Urinary bladder (tissue), 4 donors: ENCODE data around the gene TSPY1. TPM values are rescaled to one million over a fixed set of nuclear protein-coding genes. Genes with fewer than 3 reads are reported as not detected.
"Not testable (repeated sequence)": the region's sequence is repeated elsewhere in the genome, so short reads cannot be mapped to it uniquely, and the experiment has no call there.

ENCODE experiments used
- DNase-seq: peaks from one replicate; pipeline ENCODE4 v3.0.0-alpha.2; 2015; ENCODE audit errors: extremely low spot score
- H3K27ac ChIP-seq: one replicate; pipeline ENCODE4 v1.5.1; 2013; ENCODE audit warnings: low read depth, mild to moderate bottlenecking, moderate library complexity
- H3K36me3 ChIP-seq: one replicate; pipeline ENCODE4 v1.6.1; 2013; ENCODE audit warnings: mild to moderate bottlenecking, moderate library complexity; ENCODE audit not compliant: insufficient read depth
- H3K4me1 ChIP-seq: one replicate; pipeline ENCODE4 v1.6.1; 2013; ENCODE audit warnings: mild to moderate bottlenecking, moderate library complexity; ENCODE audit not compliant: insufficient read depth
- H3K4me3 ChIP-seq: one replicate; pipeline ENCODE4 v1.5.1; 2013; ENCODE audit warnings: low read depth, low read length
- WGBS: extraction: QIAGEN DNeasy Blood & Tissue Kit; methylation state at CpG from one replicate; pipeline ENCODE4 v1.1.7; 2013; 5-methylcytosine and 5-hydroxymethylcytosine counted together
- polyA plus RNA-seq: library from polyadenylated mRNA; stranded (reverse); fragments of 200-250 nt; gene quantifications from one replicate; pipeline ENCODE4 v1.2.3, GENCODE V29; 2013
- total RNA-seq: library from RNA; depleted of rRNA; stranded (reverse); fragments of >200 nt; gene quantifications from one replicate; pipeline ENCODE4 v1.2.3, GENCODE V29; 2014
- donor health status: healthy with polysubstance abuse.
- donor health status: healthy.

TSPY1 gene
- total RNA-seq = not detected
- not detected for polyA plus RNA-seq

- not testable (repeated sequence) for DNase-seq, H3K36me3 ChIP-seq, H3K4me1 ChIP-seq, H3K27ac ChIP-seq, H3K4me3 ChIP-seq
- 87% methylated on average over 16 of the region's 25 CpGs for WGBS
Measured at GRCh38 chrY:9466655-9467054, at the start of gene TSPY1. Gene TSPY1, plus strand, starts transcription at chrY:9466955. Its CDS starts 46 bp downstream, at chrY:9467001.

GRCh38 chrY:9486967-9487366 lies 20.2 kb downstream of the TSPY1 start, which contains the start of gene TSPY9:
Gene TSPY9, plus strand, starts transcription at chrY:9487267. Its CDS starts 46 bp downstream, at chrY:9487313.
- H3K4me1 ChIP-seq, DNase-seq, H3K27ac ChIP-seq, H3K36me3 ChIP-seq, H3K4me3 ChIP-seq: not testable (repeated sequence)
- no CpG with 5 or more reads among the region's 26 CpGs for WGBS

- not testable (repeated sequence) for DNase-seq, H3K36me3 ChIP-seq, H3K4me1 ChIP-seq, H3K4me3 ChIP-seq, H3K27ac ChIP-seq
- WGBS = 78% methylated on average over 2 of the region's 6 CpGs
Measured at GRCh38 chrY:9504396-9504795, 37.6 kb downstream of the TSPY1 start.

- not testable (repeated sequence) for H3K4me1 ChIP-seq, H3K36me3 ChIP-seq, H3K4me3 ChIP-seq, DNase-seq, H3K27ac ChIP-seq
- 84% methylated on average over 7 of the region's 12 CpGs for WGBS
Measured at GRCh38 chrY:9516287-9516686, 49.5 kb downstream of the TSPY1 start.

Other genes with a start within 250 kb of the TSPY1 start
- gene TSPY4, start 129.5 kb upstream of the TSPY1 start, total RNA-seq = not detected
- gene TSPY4, start 129.5 kb upstream of the TSPY1 start, polyA plus RNA-seq = not detected
- not detected for gene TSPY8, start 109.2 kb upstream of the TSPY1 start, total RNA-seq
- not detected for gene TSPY8, start 109.2 kb upstream of the TSPY1 start, polyA plus RNA-seq
- not detected for gene TSPY3, start 68.5 kb upstream of the TSPY1 start, total RNA-seq
- gene TSPY3, start 68.5 kb upstream of the TSPY1 start, polyA plus RNA-seq = not detected
- not detected for gene TSPY9, start 20.3 kb downstream of the TSPY1 start, total RNA-seq
- not detected for gene TSPY9, start 20.3 kb downstream of the TSPY1 start, polyA plus RNA-seq
- gene TSPY10, start 60.9 kb downstream of the TSPY1 start, total RNA-seq = not detected
- gene TSPY10, start 60.9 kb downstream of the TSPY1 start, polyA plus RNA-seq = not detected